Measurements from ENCODE around the gene TSSK2.
"Not testable (repeated sequence)": the region's sequence is repeated elsewhere in the genome, so short reads cannot be mapped to it uniquely, and the experiment has no call there.

Gene TSSK2

GRCh38 chr22:19130959-19131684, at the start of gene TSSK2:
TSSK2 (plus strand) TSS chr22:19131308; CDS start chr22:19131400, 92 bp downstream.
- no peak for DNase-seq (ENCODE audit: low read depth)

DNA sequence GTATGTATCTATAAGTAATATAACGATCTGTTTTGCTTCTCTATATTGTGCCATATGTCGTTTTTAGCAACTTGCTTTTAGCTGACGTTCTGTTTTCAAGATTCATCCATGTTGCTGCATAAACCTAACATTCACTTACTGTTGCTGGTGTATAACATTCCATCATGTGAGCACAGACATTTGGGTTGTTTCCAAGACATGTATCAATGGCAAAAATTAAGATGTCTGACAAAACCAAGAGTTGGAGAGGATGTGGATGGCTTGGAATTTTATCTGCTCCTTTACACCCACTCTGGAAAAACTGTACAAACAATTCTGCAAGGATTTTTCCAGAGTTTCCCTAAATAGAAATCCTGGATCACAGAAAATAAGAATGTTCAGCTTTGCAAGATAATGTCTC, 49.8 kb upstream of the TSSK2 start:
- no peak for DNase-seq (ENCODE audit: low read depth)

DNA sequence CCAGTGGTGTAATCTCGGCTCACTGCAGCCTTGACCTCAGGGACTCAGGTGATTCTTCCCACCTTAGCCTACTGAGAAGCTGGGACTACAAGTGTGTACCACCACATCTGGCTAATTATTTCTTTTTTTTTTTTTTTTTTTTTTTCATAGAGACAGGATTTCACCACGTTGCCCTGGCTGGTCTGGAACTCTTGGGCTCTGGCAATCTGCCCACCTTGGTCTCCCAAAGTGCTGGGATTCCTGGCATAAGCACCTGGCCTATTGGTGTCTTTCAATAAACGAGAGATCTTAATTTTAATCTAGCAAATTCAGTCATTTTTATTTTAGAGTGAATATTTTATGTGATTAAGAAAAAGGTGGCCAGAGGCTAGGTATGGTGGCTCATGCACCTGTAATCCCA, 49.0 kb upstream of the TSSK2 start:
- DNase-seq (ENCODE audit: low read depth), result no peak

DNA sequence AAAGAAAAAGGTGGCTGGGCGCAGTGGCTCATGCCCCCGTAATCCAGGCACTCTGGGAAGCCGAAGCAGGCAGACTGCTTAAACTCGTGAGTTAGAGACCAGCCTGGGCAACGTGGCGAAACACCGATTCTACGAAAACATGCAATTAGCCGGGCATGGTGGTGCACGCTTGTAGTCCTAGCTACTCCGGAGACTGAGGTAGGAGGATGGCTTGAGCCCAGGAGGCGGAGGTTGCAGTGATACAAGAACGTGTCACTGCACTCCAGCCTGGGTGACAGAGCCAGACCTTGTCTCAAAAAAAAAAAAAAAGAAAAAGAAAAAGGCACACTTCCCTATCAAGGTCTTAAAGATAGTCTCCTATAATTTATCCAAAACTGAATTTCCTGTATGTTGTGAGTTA, 48.3 kb upstream of the TSSK2 start:
- no peak for DNase-seq (ENCODE audit: low read depth)

DNA sequence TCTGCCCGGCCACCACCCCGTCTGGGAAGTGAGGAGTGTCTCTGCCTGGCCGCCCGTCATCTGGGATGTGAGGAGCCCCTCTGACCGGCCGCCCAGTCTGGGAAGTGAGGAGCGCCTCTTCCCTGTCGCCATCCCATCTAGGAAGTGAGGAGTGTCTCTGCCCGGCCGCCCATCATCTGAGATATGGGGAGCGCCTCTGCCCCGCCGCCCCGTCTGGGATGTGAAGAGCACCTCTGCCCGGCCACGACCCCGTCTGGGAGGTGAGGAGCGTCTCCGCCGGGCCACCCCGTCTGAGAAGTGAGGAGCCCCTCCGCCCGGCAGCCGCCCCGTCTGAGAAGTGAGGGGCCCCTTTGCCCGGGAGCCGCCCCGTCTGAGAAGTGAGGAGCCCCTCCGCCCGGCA, 47.0 kb upstream of the TSSK2 start:
- not testable (repeated sequence) for DNase-seq (ENCODE audit: low read depth)

DNA sequence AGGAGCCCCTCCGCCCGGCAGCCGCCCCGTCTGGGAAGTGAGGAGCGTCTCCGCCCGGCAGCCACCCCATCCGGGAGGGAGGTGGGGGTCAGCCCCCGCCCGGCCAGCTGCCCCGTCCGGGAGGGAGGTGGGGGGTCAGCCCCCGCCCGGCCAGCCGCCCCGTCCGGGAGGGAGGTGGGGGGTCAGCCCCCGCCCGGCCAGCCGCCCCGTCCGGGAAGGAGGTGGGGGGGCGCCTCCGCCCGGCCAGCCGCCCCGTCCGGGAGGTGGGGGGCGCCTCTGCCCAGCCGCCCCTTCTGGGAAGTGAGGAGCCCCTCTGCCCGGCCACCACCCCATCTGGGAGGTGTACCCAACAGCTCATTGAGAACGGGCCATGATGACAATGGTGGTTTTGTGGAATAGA, 46.5 kb upstream of the TSSK2 start:
- not testable (repeated sequence) for DNase-seq (ENCODE audit: low read depth)

GRCh38 chr22:19085233-19085718, 45.8 kb upstream of the TSSK2 start:
- no peak for DNase-seq (ENCODE audit: low read depth)

GRCh38 chr22:19086417-19086816, 44.7 kb upstream of the TSSK2 start:
- no peak for DNase-seq (ENCODE audit: low read depth)

DNA sequence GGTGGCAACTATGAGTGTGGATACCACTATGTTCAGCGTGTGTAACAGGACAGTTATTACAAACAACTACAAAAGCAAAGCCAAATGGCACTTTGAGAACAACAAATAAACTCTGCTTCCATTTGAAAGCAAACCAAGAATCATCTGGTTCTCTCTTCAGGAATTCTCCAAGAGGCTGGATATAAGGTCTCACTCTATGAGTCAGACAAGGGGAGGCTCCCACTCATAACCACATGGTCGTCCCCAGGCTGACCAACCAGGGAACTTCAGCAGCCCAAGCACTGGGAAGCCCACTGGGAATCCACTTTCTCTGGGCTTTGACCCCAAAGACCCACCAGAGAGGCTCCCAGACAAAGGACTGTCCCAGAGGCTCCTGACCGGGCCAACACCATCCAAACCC, 44.2 kb upstream of the TSSK2 start:
- DNase-seq (ENCODE audit: low read depth), result no peak

GRCh38 chr22:19088866-19089595, 42.1 kb upstream of the TSSK2 start:
- no peak for DNase-seq (ENCODE audit: low read depth)

GRCh38 chr22:19090183-19090582, 40.9 kb upstream of the TSSK2 start:
- no peak for DNase-seq (ENCODE audit: low read depth)

DNA sequence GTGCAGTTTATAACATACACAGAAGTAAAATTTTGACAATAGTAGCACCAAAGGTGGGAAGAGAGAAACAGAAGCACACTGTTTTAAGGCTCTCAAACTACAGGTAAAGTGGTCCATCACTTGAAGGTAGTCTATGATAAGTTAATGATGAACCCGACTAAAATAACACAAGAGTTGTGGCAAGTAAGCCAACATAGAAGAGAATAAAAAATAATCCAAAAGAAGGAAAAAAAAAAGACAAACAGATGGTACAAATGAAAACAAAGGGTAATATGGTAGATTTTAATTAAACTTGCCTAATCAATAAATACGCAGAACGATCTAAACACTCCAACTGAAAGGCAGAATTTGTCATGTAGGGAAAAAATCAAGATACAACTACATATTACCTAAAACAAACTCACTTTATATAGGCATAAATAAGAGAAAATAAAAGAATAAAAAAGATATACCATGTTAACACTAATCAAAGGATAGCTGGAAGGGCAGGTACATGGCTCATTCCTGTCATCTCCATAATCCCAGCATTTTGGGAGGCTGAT, 40.5 kb upstream of the TSSK2 start:
- no peak for DNase-seq (ENCODE audit: low read depth)

DNA sequence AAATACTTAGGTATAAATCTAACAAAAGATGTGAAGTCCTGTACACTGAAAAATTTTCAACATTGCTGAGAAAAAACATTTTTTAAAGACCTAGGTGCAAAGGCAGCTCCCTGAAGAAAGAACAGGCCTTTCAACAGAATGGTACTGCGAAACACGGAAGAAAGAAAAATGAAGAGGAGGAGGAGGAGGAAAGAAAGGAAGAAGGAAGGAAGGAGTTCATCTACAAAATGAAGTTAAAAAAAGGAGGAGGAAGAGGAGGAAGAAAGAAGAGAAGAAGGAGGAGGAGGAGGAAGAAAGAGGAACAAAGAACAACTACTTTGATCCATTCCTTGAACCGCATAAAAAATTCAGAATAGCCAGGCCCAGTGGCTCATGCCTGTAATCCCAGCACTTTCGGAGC, 38.4 kb upstream of the TSSK2 start:
- no peak for DNase-seq (ENCODE audit: low read depth)

DNA sequence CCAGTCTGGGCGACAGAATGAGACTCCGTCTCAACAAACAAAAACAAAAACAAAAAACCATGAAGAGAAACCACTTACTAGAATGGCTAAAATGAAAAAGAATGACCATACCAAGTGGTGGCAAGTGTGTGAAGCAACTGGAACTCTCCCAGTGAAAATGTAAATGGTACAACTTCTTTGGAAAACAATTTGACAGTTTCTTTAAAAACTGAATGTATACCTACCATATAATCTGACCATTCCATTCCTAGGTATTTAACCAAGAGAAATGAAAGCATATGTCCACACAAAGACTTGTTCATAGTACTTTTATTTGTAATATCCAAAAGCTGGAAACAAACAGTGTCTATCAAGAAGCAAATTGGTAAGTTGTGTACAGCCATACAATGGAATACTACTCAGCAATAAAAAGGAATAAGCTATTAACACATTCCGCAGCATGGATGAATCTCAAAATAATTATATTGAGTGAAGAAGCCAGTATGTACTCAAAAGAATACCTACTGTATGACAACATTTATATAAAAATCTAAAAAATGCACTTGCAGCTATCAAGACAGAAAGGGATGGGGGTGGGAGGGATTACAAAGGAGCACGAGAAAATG, 36.6 kb upstream of the TSSK2 start:
- DNase-seq (ENCODE audit: low read depth), result no peak

GRCh38 chr22:19096555-19096954, 34.6 kb upstream of the TSSK2 start:
- no peak for DNase-seq (ENCODE audit: low read depth)

DNA sequence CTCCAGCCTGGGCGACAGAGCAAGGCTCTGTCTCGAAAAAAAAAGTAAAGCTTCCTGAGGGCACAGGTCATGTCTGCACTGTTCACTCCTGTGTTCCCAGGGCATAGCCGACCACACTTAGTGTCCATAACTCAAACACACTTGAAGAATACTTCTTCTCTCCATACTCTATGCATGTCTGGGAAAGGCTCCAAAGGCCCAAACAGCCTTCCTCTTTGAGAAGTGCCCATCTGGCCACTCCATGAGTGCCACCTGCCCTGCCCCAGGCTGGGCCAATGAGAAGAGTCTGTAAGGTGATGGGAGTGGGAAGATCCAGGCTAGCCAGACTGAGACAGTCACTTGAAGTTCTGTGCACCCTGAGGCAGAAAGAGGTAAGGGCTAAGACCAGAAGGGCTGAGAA, 33.6 kb upstream of the TSSK2 start:
- no peak for DNase-seq (ENCODE audit: low read depth)

DNA sequence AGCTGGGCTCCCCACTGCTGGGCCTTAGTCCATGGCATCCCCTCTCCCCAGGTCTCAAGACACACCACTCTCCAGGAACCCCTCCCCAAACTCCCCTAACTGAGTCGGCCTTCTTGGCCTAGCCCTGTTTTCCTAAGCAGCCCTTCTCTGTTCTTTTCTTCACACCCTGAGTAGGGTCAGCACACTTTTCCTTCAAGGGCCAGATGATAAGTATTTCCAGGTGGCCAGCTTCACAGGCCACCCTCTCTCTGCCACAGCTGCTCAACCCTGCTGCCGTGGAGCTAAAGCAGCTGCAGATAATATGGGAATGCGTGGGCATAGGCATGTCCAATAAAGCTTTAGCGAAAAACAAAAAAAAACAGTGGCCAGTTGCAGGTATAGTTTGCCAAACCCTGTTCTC, 33.0 kb upstream of the TSSK2 start:
- DNase-seq (ENCODE audit: low read depth), result no peak

DNA sequence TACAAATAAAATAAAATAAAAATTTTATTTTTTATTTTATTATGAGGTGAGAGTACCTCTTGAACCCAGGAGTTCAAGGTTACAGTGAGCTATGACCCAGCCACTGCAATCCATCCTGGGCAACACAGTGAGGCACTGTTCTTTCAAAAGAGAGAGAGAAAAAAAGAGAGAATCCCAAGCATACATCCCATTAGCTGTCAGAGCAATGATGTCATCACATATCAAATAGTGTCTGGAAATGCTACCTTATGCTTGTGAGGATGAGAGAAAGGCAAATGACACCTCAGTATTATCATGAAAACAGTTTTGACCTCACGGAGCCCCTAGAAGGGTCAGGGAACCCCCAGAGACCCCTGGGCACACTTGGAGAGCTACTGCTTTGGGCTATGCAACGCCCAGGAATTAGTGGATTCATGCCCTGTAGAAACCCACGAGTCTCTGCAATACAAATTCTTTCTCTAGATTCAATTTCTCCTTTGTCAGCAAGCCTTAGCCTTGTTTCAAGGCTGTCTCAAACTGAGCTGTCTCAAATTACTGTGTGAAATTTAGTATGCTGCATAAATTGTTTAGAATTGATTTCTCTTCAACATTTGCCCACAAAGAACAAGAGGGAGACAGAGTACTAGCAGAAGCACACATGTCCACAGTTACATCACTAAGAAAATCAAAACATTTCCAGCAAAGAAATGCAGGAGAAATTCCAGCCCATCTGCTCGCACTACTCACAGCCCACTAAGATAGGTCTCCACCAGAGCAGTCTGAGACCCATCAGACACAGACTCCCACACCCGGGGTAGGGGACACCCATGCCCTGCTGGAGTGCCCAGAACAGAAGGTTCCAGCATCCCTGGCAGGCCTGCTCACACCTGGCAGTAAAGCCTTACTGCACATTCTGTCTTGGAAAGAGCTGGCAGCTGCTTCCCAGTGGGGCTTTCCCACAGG, 27.0 kb upstream of the TSSK2 start:
- no peak for DNase-seq (ENCODE audit: low read depth)

GRCh38 chr22:19105456-19105855, 25.7 kb upstream of the TSSK2 start:
- DNase-seq (ENCODE audit: low read depth), result no peak

- no peak for DNase-seq (ENCODE audit: low read depth)
These were observed 25.0 kb upstream of the TSSK2 start for GRCh38 chr22:19105867-19106802.

Measured in stimulated activated CD8-positive, alpha-beta memory T cell treated with anti-CD3 and anti-CD28 coated beads, Interleukin-12 subunit alpha, Interleukin-12 subunit beta, amount 100 ng/mL, for 4 hours (primary cell).